ENCODE results near the gene TPM2. TPM values are rescaled to one million over a fixed set of nuclear protein-coding genes. Genes with fewer than 3 reads are reported as not detected.

Gene TPM2
- total and polyA plus RNA-seq, 9 of the 15 experiments (the other 6 are each of a cell fraction or from before 2014, with no cell fraction given), result 0.28 to 16.1 (median 4.5) TPM

DNA sequence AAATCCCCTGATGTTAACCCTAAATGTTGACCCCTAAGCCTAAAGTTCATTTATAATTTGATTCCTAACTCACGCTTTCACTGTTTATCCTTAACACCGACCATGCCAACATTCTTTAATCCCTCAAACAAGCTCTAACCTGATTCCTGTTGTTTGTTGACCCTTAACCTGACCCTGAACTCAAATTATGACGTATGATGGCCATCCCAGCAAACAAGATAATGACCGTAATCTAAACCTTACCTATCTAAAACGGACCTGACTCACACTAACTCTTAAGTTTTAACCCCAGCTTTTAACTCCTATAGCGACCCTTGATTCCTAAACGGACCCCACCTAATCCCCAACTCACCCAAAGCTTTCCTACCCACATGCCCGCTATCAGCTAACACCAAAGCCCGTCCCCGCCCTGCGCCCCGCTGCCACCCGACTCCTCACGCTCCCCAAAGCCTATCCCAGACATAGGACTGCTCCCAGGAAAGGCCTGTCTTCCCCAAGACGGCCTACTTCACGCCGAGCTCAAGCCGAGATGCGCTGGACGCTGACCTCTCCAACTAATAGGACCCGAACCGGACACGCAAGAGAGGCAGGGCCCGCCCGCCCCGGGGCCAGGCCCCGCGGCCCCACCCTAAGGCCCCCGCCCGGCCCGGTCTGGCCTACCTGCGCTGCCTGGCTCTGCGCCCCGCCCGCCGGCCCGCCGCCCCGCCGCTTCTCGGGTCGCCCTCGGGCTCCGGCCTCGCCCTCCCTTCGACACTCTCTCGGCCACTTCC, 41.9 kb upstream of the TPM2 start (continued):
- 0 out of 2 replicates have a peak, but pooled peaks have one; percentile 5 for TF ChIP-seq ZNF316 (IDR thresholded peaks at IDR 0.05)
- peak; percentile 41; the same call in 1 of the 2 replicates for TF ChIP-seq TAL1 (IDR thresholded peaks at IDR 0.05)
- TF ChIP-seq KLF6 (CRISPR knock-in tag; IDR thresholded peaks at IDR 0.05; ENCODE audit: borderline replicate concordance), result no peak
- TF ChIP-seq ZNF561 (CRISPR knock-in tag; conservative IDR thresholded peaks at IDR 0.05), result no peak
- 0 out of 2 replicates have a peak, but pooled peaks have one; percentile 52 for TF ChIP-seq LEF1 (IDR thresholded peaks at IDR 0.05)
- TF ChIP-seq ZNF75A (CRISPR knock-in tag; IDR thresholded peaks at IDR 0.05), result no peak
- TF ChIP-seq RBBP5 (IDR thresholded peaks at IDR 0.05; ENCODE audit: borderline replicate concordance, insufficient read depth, low read length, poor library complexity, severe bottlenecking), result peak; percentile 52
- TF ChIP-seq NR3C1 (CRISPR knock-in tag; IDR thresholded peaks at IDR 0.05), result no peak
- peak; percentile 68 for TF ChIP-seq SMARCE1 (IDR thresholded peaks at IDR 0.05)
- TF ChIP-seq SMARCA4 (IDR thresholded peaks at IDR 0.05), result peak; percentile 71; the same call in 1 of the 2 replicates
- TF ChIP-seq, protein P1, sequence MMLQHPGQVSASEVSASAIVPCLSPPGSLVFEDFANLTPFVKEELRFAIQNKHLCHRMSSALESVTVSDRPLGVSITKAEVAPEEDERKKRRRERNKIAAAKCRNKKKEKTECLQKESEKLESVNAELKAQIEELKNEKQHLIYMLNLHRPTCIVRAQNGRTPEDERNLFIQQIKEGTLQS (IDR thresholded peaks at IDR 0.05), result peak; percentile 31; the same call in 1 of the 2 replicates
- TF ChIP-seq, protein P1 (CRISPR knock-in tag; conservative IDR thresholded peaks at IDR 0.05), result no peak
- TF ChIP-seq, protein P2, sequence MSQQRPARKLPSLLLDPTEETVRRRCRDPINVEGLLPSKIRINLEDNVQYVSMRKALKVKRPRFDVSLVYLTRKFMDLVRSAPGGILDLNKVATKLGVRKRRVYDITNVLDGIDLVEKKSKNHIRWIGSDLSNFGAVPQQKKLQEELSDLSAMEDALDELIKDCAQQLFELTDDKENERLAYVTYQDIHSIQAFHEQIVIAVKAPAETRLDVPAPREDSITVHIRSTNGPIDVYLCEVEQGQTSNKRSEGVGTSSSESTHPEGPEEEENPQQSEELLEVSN (IDR thresholded peaks at IDR 0.05; ENCODE audit: borderline replicate concordance in 1 of 2, extremely low read depth in 1 of 2, insufficient read depth in 1 of 2, insufficient read length in 1 of 2, low read depth in 1 of 2, low read length in 1 of 2, poor library complexity in 1 of 2, severe bottlenecking in 1 of 2), result peak in 1 of 2 experiments; percentile 6
- TF ChIP-seq, protein P3, sequence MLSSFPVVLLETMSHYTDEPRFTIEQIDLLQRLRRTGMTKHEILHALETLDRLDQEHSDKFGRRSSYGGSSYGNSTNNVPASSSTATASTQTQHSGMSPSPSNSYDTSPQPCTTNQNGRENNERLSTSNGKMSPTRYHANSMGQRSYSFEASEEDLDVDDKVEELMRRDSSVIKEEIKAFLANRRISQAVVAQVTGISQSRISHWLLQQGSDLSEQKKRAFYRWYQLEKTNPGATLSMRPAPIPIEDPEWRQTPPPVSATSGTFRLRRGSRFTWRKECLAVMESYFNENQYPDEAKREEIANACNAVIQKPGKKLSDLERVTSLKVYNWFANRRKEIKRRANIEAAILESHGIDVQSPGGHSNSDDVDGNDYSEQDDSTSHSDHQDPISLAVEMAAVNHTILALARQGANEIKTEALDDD (IDR thresholded peaks at IDR 0.05), result peak; percentile 70; the same call in 1 of the 2 replicates
- TF ChIP-seq NUFIP1 (IDR thresholded peaks at IDR 0.05; ENCODE audit: partially characterized antibody), result no peak
- TF ChIP-seq NR2C1 (IDR thresholded peaks at IDR 0.05), result peak; percentile 89
- TF ChIP-seq NR2C1 (tag; IDR thresholded peaks at IDR 0.05), result peak; percentile 92
- peak; percentile 81 for TF ChIP-seq DPF2 (IDR thresholded peaks at IDR 0.05)
- no peak for TF ChIP-seq ZNF134 (CRISPR knock-in tag; conservative IDR thresholded peaks at IDR 0.05)
